Glutamatergic neuron (in vitro differentiated cells): ENCODE results near the gene VDAC2. TPM values are rescaled to one million over a fixed set of nuclear protein-coding genes. Genes with fewer than 3 reads are reported as not detected.
"Not testable (repeated sequence)": the region's sequence is repeated elsewhere in the genome, so short reads cannot be mapped to it uniquely, and the experiment has no call there.

ENCODE experiments used
- DNase-seq: peaks from one replicate; pipeline ENCODE4 v3.0.0; 2022
- H3K27ac Mint-ChIP-seq: one replicate; pipeline ENCODE4 v1.8.0; 2020; ENCODE audit warnings: mild to moderate bottlenecking, mixed read lengths, inconsistent platforms; ENCODE audit not compliant: unreplicated experiment
- H3K27me3 Mint-ChIP-seq: one replicate; pipeline ENCODE4 v1.8.0; 2020; ENCODE audit warnings: mild to moderate bottlenecking, moderate library complexity, mixed read lengths, inconsistent platforms; ENCODE audit not compliant: unreplicated experiment
- H3K36me3 Mint-ChIP-seq: one replicate; pipeline ENCODE4 v1.8.0; 2020; ENCODE audit warnings: mild to moderate bottlenecking, mixed read lengths, inconsistent platforms; ENCODE audit not compliant: unreplicated experiment
- H3K4me1 Mint-ChIP-seq: one replicate; pipeline ENCODE4 v1.8.0; 2020; ENCODE audit warnings: mild to moderate bottlenecking, low read depth, mixed read lengths, inconsistent platforms; ENCODE audit not compliant: unreplicated experiment
- H3K4me3 Mint-ChIP-seq: one replicate; pipeline ENCODE4 v1.8.0; 2020; ENCODE audit warnings: mild to moderate bottlenecking, mixed read lengths, inconsistent platforms; ENCODE audit not compliant: unreplicated experiment
- H3K9me3 Mint-ChIP-seq: one replicate; pipeline ENCODE4 v1.8.0; 2020; ENCODE audit warnings: mild to moderate bottlenecking, moderate library complexity, mixed read lengths, inconsistent platforms; ENCODE audit not compliant: unreplicated experiment
- total RNA-seq: library from RNA; stranded (reverse); fragmentation: NEBNext Ultra II Directional; extraction: Animal tissue kit (Norgen Biotek cat#: 25700); gene quantifications from one replicate; pipeline ENCODE4 v1.2.1, GENCODE V29; 2021; ENCODE audit not compliant: unreplicated experiment
- TF ChIP-seq, protein P1 (sequence below): fragments of 200-600 bp; sonication (generic); IDR thresholded peaks from one replicate; pipeline ENCODE4 v1.5.0; 2021; ENCODE audit not compliant: partially characterized antibody, unreplicated experiment

Gene VDAC2
- total RNA-seq, 1 donor from 2014 or later, result 264 TPM

- no peaks in the 10 kb centered on the region for H3K4me1 Mint-ChIP-seq
- DNase-seq, result no peak
- H3K27me3 Mint-ChIP-seq, result no peaks in the 10 kb centered on the region
- H3K4me3 Mint-ChIP-seq, result no peak overlapping the region
- H3K36me3 Mint-ChIP-seq, result no peaks in the 10 kb centered on the region
- no peak overlapping the region for H3K27ac Mint-ChIP-seq
- no peaks in the 10 kb centered on the region for H3K9me3 Mint-ChIP-seq
- TF ChIP-seq, protein P1, sequence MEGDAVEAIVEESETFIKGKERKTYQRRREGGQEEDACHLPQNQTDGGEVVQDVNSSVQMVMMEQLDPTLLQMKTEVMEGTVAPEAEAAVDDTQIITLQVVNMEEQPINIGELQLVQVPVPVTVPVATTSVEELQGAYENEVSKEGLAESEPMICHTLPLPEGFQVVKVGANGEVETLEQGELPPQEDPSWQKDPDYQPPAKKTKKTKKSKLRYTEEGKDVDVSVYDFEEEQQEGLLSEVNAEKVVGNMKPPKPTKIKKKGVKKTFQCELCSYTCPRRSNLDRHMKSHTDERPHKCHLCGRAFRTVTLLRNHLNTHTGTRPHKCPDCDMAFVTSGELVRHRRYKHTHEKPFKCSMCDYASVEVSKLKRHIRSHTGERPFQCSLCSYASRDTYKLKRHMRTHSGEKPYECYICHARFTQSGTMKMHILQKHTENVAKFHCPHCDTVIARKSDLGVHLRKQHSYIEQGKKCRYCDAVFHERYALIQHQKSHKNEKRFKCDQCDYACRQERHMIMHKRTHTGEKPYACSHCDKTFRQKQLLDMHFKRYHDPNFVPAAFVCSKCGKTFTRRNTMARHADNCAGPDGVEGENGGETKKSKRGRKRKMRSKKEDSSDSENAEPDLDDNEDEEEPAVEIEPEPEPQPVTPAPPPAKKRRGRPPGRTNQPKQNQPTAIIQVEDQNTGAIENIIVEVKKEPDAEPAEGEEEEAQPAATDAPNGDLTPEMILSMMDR, result no peak
Observed at GRCh38 chr10:75197906-75198305, 12.7 kb upstream of the VDAC2 start.

- not testable (repeated sequence) for H3K27me3 Mint-ChIP-seq, H3K27ac Mint-ChIP-seq, H3K36me3 Mint-ChIP-seq, H3K4me1 Mint-ChIP-seq, DNase-seq, H3K9me3 Mint-ChIP-seq, H3K4me3 Mint-ChIP-seq
Observed at GRCh38 chr10:75199949-75200348, 10.6 kb upstream of the VDAC2 start.

DNA sequence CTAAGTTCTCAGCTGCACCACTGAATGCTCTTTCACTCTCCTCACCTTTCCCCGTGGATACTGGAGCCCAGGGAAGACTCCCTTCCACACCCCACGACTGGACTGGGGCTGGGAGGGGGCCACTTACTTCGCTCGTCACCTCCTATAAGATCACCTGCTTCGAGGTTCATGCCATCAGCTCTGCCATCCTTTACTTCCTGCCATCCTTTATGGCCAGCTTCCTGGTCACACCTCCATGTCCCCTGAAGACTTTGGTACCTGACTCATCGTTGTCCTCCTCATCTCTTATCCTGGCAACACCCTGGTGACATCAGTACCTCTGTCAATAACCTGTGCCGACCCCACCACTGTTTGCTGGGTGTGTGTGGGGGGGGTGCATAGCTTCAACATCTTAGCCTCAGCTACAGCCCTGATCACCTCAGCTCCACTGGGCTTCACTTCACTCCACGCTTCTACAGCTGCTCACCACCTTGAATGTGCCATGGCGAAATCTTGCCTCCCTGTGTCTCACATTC, 8.7 kb upstream of the VDAC2 start:
- H3K27me3 Mint-ChIP-seq, result no peaks in the 10 kb centered on the region
- H3K27ac Mint-ChIP-seq, result no peak overlapping the region
- H3K4me1 Mint-ChIP-seq, result no peaks in the 10 kb centered on the region
- no peak for DNase-seq
- H3K4me3 Mint-ChIP-seq, result no peak overlapping the region
- no peaks in the 10 kb centered on the region for H3K36me3 Mint-ChIP-seq
- TF ChIP-seq, protein P1, result no peak
- H3K9me3 Mint-ChIP-seq, result no peaks in the 10 kb centered on the region

GRCh38 chr10:75202321-75203045, 8.1 kb upstream of the VDAC2 start:
- Mint-ChIP-seq H3K4me3 (no peak overlapping the region), H3K4me1 (no peaks in the 10 kb centered on the region)
- no peak for DNase-seq

GRCh38 chr10:75203046-75203620, 7.5 kb upstream of the VDAC2 start:
- not testable (repeated sequence) for H3K4me3 Mint-ChIP-seq, H3K9me3 Mint-ChIP-seq, H3K27ac Mint-ChIP-seq

More at GRCh38 chr10:75202321-75203045, 8.1 kb upstream of the VDAC2 start:
- Mint-ChIP-seq H3K9me3 (no peaks in the 10 kb centered on the region), H3K36me3 (no peaks in the 10 kb centered on the region), H3K27me3 (no peaks in the 10 kb centered on the region), H3K27ac (no peak overlapping the region)
- TF ChIP-seq, protein P1, result no peak

DNA sequence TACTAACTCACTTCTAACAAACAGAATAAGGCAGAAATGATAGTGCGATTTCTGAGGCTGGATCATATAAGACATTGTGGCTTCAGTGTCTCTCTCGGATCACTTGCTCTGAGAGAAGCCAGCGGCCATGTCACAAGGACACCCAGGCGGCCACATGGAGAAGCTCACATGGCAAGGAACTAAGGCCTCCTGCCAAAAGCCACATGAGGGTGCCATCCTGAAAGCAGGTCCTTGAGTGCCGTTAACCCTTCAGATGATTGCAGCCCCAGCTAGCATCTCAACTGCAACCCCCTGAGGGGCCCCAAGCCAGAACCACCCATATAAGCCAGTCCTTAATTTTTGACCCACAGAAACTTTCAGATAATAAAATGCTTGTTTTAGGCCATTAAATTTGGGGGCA, 6.9 kb upstream of the VDAC2 start:
- Mint-ChIP-seq H3K4me1 (no peaks in the 10 kb centered on the region), H3K27ac (no peak overlapping the region), H3K9me3 (no peaks in the 10 kb centered on the region), H3K27me3 (peaks cover 3% of the 10 kb centered on the region), H3K4me3 (no peak overlapping the region), H3K36me3 (no peaks in the 10 kb centered on the region)
- DNase-seq, result no peak
- TF ChIP-seq, protein P1, result no peak

More at GRCh38 chr10:75203046-75203620, 7.5 kb upstream of the VDAC2 start:
- not testable (repeated sequence) for DNase-seq, H3K36me3 Mint-ChIP-seq, H3K27me3 Mint-ChIP-seq, H3K4me1 Mint-ChIP-seq
